Stromal cell of bone marrow (primary cell): ENCODE data around the gene NEDD4L.

Experiments
- DNase-seq: peaks from one replicate; pipeline ENCODE4 v3.0.0-alpha.2; 2012; ENCODE audit warnings: low read depth

Gene NEDD4L

DNA sequence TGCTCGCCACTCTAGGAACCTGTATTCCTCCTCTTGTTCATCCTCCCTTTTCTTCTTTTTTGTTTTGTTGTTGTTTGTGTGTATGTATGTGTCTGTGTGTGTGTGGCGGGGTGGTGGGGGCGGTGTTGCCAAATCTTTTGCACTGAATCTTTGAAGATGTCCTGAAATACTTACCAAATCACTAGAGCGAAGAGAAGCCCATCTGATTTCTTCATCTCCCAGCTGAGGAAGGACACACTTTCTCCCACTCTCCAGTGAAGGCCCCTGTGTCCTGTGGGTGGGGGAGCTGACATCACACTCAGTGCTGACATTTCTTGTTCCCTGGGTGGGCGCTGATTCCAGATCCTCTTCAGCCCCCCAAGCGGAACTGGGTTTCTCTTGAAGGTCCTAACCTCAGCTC is 74.5 kb downstream of the NEDD4L start:
- DNase-seq: no peak

DNA sequence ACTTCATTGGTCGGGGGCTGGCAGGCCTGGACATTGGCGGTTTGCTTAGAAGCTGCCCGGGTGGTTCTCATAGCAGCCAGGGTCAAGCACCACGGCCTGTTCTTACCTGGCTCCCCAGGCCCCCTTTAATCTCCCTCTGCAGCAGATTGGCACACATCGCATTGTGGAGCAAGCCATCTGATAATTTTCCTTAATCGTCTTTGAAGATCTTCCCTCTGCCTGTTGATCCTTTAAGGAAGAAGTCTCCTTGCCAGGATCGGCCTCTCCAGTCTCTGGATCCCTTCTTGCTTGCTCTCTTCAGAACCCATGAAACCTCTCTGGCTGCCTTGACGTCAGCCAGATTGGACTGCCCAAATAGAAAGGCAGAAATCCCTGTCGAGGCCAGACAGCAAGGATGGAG is 75.8 kb downstream of the NEDD4L start:
- no peak for DNase-seq

DNA sequence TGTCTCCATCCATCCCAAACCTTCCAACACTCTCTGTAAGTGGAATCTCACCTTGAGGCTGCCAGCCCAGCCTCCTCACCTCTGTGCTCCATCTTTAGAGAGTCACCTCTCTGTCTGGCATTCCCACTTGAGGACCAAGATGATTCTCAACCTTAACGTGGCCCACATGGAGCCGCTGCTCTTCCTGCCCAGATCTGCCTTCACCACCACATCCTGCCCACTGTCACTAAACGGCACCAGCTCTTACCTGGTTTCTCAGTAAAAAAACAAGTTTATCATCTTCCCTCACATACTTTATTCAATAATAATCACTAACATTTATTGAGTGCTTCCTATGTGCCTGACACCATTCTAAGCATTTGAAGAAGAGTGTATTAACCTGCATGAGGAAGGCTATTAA is 80.4 kb downstream of the NEDD4L start:
- no peak for DNase-seq

DNA sequence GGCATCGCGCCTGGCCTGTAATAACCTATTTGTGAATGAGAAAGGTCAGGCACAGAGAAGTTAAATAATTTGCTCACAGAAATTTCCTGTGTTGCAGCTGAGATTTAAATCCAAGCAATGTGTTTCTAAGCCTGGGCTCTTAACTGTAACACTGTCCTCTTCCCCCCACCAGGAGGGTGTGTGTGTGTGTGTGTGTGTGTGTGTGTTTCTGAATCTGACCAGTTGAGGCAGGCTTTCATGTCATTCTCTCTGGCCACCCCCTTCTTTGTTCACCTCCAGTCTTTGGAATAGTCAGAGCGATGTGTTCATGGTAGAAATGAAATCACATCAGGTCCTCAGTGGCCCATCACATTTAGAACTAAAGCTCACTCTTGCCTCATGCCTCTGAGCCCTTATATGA is 81.2 kb downstream of the NEDD4L start:
- no peak for DNase-seq

- DNase-seq: no peak
Measured at GRCh38 chr18:58125756-58126155, 81.7 kb downstream of the NEDD4L start.

DNA sequence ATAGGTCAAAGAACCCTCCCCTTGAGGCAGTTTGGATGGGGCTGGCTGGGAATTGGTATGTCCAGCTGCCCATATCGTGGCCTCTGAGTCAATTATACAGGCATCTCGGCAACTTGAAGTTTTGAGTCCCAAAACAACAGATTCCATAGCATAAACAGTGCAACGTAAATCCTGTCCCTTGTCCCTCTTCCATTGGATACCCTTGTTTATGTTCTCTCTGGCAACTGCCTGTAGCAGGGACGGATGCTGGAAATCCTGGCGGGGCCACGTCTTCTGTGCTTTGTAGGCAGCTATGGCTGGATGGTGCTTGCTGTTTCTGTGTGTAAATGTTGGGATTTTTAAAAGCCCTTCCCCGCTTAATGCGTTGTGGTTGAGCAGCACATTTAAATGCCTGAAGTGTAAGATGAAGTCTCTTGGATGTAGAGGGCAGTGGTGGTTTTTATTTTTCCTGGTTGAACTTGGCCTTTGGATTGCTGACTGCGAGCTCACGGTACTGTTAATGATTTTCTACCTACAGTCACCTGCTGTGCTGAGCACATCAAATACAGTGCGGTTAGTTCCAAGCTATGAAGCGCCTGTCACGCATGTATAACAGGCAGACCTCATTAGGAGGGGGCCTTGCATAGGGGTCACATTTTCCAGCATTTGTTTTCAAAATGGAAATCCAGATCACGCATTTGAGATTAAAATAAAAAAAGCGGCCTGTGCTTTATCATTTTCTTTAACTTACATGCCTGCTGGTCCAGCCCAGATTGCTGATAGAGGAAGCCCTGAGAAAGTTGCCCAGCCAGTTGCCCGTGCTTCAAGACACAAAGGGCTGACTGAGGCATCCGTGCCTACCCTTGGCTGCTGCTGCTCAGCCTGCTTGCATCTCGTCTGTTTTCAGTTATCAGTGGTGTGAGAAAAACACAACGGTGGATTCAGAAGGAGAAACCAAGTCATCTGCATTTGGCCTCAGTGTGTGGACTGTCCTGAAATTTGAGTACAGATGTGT is 84.7 kb downstream of the NEDD4L start:
- DNase-seq: no peak

DNA sequence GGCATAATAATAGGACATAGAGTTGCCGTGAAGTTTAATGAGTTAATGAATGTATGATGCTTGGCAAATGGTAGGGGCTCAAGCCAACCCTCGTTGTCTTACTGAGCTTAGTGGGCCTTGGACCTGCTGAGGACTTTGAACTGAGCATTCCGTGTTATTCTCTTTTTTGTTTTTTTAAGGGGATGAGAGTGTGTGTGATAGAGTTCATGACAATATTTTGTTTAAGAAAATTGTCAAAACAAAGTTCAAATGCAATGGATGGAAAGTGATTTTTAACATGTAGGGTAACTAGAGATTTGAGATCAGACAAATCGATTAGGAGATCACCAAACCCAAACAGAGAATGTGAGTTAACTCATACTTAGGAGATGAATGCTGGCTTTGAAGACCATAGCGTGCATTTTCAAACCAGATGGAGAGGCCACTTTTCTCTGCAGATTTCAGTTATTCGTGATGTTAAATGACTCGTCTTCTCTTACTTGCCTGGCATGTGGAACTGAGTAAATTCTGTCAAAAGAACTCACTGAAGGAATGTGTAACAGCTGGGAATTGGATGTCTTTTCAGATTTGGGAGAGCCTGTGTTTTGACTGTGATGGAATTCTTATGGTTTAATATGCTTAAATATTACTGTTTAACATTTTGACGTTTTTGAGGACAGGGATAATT is 88.7 kb downstream of the NEDD4L start:
- DNase-seq: no peak

GRCh38 chr18:58135183-58135641 is 91.2 kb downstream of the NEDD4L start:
- peak; percentile 87 for DNase-seq

DNA sequence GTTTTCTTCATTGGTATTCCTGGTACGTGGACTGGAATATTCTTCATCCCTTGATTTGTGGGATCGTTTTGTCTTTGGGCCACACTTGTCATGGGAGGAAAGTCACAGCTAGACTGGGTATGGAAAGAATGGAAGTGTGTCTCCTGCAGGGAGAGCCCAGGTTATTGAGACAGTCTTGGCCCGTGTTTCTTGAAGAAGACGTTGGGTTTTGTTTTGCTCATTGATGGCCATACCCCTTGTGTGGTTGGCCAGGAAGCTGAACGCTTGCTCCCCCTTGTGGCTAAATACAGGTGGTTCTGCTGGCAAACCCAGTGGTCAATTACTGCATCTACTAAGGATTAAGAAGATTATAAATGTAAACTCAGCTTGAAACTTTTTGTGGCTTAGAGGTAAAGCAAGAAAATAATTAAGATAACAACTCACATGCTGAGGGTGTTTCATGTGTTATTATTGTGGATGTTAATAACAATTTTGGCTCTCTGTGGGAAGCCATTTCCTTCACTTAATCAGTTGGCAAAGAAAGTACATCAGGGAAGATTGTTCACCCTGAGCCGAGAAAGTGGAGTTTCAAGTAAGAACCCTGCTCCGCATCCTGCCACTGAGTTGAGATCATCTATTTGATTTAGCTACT is 91.8 kb downstream of the NEDD4L start:
- peak; percentile 35 for DNase-seq

DNA sequence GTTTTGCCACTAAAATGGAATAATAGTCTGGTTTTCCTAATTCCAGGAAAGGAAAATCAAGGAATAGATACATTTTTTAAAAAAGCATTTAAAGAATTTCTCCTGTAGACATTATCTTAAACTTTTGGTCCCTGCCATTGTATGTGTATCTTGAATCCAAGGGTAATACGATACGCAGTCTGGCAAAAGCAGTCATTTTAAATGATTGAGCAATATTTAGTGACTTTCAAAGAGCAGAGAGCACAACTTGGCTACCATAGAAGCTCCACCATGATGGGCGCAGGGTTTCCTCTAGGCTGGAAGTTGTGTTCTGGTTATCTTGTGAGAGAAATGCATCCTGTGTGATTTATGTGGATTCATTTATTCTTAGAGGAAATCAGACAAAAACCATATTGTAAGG is 92.9 kb downstream of the NEDD4L start:
- DNase-seq: no peak

DNA sequence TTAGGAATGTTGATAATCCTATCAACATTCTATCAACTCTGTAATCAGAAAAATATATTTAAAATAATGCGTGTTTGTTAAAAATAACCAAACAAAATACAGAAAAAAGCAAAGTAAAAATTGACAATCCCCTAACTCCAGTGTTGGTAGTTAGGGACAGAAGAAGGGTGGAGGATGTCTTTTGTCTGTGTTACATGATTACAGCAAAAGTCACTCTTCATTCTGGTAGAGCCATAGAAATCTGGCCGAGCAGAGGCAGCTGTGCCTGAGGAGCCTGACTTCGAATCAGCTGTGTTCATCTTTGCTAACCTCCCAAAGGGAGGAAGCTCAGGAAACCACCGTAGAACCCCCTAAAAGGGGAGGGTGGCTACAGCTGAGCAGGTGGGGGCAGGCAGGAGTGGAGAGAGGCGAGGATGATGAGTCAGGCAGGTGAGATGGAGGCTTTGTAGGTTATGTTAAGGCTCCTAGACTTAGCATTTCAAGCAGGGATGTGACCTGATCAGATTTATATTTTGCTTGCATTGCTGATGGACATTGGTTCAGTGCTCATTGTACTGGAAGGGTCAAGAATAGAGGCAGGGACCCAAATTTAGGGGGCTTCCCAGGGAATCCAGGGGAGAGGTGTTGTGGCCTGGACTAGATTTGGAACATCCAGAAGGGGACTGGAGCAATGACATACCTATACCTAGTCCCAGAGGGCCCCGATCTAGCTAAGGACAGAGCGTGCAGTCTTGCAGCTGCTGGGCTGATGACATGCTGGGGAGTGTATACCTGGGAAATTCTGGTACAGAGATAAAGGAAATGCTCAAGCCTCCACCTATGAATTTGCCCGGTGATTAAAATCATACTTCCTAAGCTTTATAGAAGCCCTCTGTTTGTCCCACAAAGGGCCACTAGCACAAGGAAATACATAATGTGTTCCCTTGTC is 95.7 kb downstream of the NEDD4L start:
- no peak for DNase-seq

DNA sequence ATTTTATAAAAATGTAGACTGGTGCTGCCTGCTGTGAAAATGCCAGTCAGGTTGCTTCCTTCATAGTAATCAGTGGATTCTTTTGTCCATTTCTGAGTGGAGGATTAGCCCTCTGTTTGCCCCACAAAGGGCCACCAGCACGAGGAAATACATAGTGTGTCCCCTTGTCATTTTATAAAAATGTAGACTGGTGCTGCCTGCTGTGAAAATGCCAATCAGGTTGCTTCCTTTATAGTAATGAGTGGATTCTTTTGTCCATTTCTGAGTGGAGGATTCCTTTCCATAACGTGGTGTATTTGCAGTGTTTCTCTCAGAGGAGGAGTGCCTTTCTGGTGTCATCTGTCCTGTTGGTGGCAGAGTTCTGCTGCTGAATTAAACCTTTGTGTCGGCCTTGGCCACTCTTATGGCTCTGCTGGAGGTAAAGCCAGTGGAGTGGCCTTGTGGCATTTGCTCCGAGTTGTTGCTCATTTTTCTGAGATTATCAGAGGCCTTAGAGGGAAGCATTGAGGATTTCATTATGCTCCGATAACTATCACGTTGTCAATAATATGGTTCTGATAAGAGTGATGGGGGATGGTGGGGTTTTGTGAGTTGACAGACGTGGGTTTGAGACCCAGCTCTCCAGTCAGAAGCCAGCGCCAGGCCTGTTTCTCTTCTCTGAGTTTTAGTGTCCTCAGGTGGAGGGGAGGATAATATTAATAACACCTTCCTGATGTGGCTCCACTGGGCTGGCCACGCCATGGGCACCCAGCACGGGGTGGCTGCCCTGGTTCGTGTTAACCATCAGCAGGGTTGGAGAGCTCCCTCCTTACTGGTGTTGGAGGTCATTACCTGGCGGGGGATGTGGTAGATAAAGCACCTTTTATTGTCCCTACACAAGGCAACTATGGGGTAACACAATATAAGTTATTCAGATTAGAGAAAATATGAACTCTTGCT is 96.6 kb downstream of the NEDD4L start:
- no peak for DNase-seq

GRCh38 chr18:58143386-58143785 is 99.4 kb downstream of the NEDD4L start:
- DNase-seq: no peak

DNA sequence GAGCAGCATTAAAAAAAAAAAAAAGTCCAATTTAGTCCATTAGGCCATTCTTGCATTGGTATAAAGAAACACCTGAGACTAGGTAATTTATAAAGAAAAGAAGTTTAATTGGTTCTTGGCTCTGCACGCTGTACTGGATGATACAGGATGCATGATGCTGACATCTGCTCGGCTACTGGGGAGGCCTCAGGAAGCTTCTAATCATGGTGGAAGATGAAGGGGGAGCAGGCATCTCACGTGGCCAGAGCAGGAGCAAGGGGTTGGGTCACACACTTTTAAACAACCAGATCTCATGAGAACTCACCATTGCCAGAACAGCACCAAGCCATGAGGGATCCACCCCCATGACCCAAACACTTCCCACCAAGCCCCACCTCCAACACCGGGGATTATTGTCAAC is 100.1 kb downstream of the NEDD4L start:
- no peak for DNase-seq

- no peak for DNase-seq
Measured at GRCh38 chr18:58144671-58145285, 100.8 kb downstream of the NEDD4L start.

DNA sequence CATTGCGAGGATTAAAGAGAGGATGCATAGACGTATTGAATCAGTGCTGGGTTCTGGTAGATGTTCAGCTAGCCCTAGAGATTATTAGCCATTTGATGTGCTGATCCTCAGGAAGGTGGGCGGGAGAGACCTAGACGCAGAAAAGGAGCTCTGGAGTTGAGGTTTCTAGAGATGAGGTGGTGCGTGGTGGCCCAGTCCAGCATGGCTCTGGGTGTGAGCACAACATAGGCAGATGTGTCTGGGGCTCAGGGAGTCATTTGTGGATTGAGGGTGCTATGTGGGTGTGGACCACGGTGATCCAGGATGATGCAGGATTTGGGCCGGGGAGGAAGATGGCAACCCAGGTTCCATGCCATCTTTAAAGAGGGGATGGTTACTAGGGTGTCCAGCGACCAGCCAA is 102.1 kb downstream of the NEDD4L start:
- DNase-seq: no peak

- no peak for DNase-seq
Measured at GRCh38 chr18:58148954-58149471, 105.0 kb downstream of the NEDD4L start.

- DNase-seq: no peak
Measured at GRCh38 chr18:58150772-58151171, 106.7 kb downstream of the NEDD4L start.

- no peak for DNase-seq
Measured at GRCh38 chr18:58152216-58152615, 108.2 kb downstream of the NEDD4L start.

DNA sequence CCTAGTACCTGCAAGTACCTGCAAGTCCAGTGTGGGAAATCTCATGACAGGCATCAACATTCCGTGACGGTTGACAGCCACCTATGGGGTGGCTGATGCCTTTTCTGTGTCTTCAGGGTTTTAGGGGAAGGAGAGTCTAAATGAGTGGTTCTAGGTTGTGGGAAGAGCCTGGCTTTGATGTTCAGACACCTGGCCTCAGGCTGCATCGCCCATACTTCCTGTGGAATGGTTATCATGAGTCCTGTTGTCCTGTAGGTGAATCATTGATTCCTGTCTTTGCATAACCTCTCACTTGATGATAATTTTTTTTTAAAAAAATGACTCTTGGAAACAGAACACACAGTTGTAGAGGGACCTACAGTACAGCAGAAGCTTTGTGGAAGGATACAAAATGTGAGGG is 108.9 kb downstream of the NEDD4L start:
- DNase-seq: no peak
